GM04503 (cell line): ENCODE data around the gene LHFPL3.
"Not testable (repeated sequence)": the region's sequence is repeated elsewhere in the genome, so short reads cannot be mapped to it uniquely, and the experiment has no call there.

Experiments used
- DNase-seq: peaks from one replicate; pipeline ENCODE4 v3.0.0-alpha.2; 2012; ENCODE audit warnings: low read depth

The LHFPL3 gene

GRCh38 chr7:104895522-104896236, 567.3 kb downstream of the LHFPL3 start:
- no peak for DNase-seq

- no peak for DNase-seq
Observed at GRCh38 chr7:104898434-104898833, 570.0 kb downstream of the LHFPL3 start.

- DNase-seq: no peak
Observed at GRCh38 chr7:104900525-104901239, 572.3 kb downstream of the LHFPL3 start.

- DNase-seq: no peak
Observed at GRCh38 chr7:104901240-104901619, 572.8 kb downstream of the LHFPL3 start.

- DNase-seq: no peak
Observed at GRCh38 chr7:104902183-104902582, 573.8 kb downstream of the LHFPL3 start.

- DNase-seq: no peak
Observed at GRCh38 chr7:104903044-104903443, 574.6 kb downstream of the LHFPL3 start.

- DNase-seq: no peak
Observed at GRCh38 chr7:104903846-104904245, 575.4 kb downstream of the LHFPL3 start.

GRCh38 chr7:104906032-104906431, 577.6 kb downstream of the LHFPL3 start:
- no peak for DNase-seq

- DNase-seq: no peak
Observed at GRCh38 chr7:104906556-104906955, 578.2 kb downstream of the LHFPL3 start.

- no peak for DNase-seq
Observed at GRCh38 chr7:104908636-104909035, 580.2 kb downstream of the LHFPL3 start.

- no peak for DNase-seq
Observed at GRCh38 chr7:104909096-104909495, 580.7 kb downstream of the LHFPL3 start.

- no peak for DNase-seq
Observed at GRCh38 chr7:104914421-104914820, 586.0 kb downstream of the LHFPL3 start.

- DNase-seq: no peak
Observed at GRCh38 chr7:104921596-104921995, 593.2 kb downstream of the LHFPL3 start.

GRCh38 chr7:104922182-104923009, 594.0 kb downstream of the LHFPL3 start:
- DNase-seq: no peak

- peak; percentile 55 for DNase-seq
Observed at GRCh38 chr7:104923010-104923421, 594.6 kb downstream of the LHFPL3 start.

GRCh38 chr7:104926189-104926588, 597.8 kb downstream of the LHFPL3 start:
- not testable (repeated sequence) for DNase-seq

- no peak for DNase-seq
Observed at GRCh38 chr7:104926601-104927041, 598.2 kb downstream of the LHFPL3 start.

GRCh38 chr7:104927055-104927454, 598.7 kb downstream of the LHFPL3 start:
- DNase-seq: no peak

GRCh38 chr7:104928721-104929400, 600.5 kb downstream of the LHFPL3 start:
- no peak for DNase-seq

GRCh38 chr7:104929921-104930320, 601.5 kb downstream of the LHFPL3 start:
- DNase-seq: no peak

GRCh38 chr7:104931181-104931781, 602.9 kb downstream of the LHFPL3 start:
- no peak for DNase-seq

GRCh38 chr7:104933022-104933421, 604.6 kb downstream of the LHFPL3 start:
- DNase-seq: no peak
